Measurements from ENCODE around the gene SLITRK2.

- TF ChIP-seq CTCF (IDR thresholded peaks at IDR 0.05) (no peak), POLR2A (IDR thresholded peaks at IDR 0.05) (no peak), POLR2AphosphoS5 (IDR thresholded peaks at IDR 0.05) (no peak)
These were observed 44.6 kb upstream of the SLITRK2 start for GRCh38 chrX:145773006-145773405.
